GM20431 (cell line): ENCODE measurements around the gene GEMIN2.
"Not testable (repeated sequence)": the region's sequence is repeated elsewhere in the genome, so short reads cannot be mapped to it uniquely, and the experiment has no call there.

Source experiments
- in situ Hi-C: fragments of 300-500 bp; cut with MseI, MboI; formaldehyde crosslinking; loops from one replicate; pipeline ENCODE4 v1.15.0; 2020; ENCODE audit warnings: low sequenced_read_pairs; ENCODE audit not compliant: unreplicated experiment

The GEMIN2 gene

DNA sequence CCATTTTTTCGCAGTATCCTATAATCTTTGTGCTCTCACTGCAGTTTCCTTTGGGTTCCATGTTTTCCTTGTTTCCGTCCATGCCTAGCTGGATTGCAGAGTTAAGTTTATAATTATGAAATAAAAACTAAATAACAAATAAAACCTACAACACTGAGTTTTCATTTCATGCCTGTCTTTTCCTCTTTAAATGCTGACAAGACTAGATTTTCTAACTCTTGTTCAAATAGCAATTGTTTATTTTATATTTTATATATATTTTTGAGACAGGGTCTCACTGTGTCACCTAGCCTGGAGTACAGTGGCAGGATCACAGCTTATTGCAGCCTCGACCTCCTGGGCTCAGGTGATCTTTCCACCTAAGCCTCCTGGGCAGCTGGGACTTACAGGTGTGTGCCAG, 5.3 kb upstream of the GEMIN2 start:
- in situ Hi-C loops = no loop called here

GRCh38 chr14:39109893-39110715, 4.0 kb upstream of the GEMIN2 start:
- in situ Hi-C loops = no loop called here

GRCh38 chr14:39113685-39114072, 444 bp upstream of the GEMIN2 start:
- in situ Hi-C loops = no loop called here

GRCh38 chr14:39122330-39123138, 8.4 kb downstream of the GEMIN2 start:
- in situ Hi-C loops = no loop called here

DNA sequence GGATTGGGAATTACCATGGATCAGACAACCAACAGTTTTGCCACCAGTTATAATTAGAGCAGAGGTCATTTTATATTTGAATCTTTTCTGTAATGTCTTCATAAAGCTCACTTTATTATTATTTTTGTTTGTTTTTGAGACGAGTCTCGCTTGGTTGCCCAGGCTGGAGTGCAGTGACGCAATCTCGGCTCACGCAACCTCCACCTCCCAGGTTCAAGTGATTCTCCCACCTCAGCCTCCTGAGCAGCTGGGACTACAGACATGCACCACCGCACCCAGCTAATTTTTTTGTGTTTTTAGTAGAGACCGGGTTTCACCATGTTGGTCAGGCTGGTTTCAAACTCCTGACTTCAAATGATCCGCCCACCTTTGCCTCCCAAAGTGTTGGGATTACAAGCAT, 23.7 kb downstream of the GEMIN2 start:
- in situ Hi-C loops = not testable (repeated sequence)

DNA sequence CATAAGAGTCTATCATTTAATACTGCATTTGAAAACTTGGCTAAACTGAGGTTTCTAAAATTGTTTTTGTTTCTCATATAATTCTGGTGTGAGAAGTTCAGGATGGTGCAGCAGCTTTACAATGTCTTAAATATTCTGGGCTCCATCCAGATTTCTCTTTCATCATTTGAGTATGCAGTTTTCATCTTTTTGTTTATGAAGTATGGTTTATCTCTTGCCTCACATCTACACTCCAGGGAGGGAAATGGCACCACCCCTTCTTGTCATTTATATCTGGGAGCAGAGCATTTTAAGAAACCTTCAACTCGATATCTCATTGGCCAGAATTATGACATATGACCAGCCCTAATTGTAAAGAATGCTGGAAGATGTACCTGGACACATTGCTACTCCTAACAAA, 24.3 kb downstream of the GEMIN2 start:
- in situ Hi-C loops = no loop called here

GRCh38 chr14:39140170-39140569, 26.0 kb downstream of the GEMIN2 start:
- in situ Hi-C loops = no loop called here

GRCh38 chr14:39141623-39142022, 27.5 kb downstream of the GEMIN2 start:
- in situ Hi-C loops = not testable (repeated sequence)

GRCh38 chr14:39143226-39143625, 29.1 kb downstream of the GEMIN2 start:
- in situ Hi-C loops = not testable (repeated sequence)

DNA sequence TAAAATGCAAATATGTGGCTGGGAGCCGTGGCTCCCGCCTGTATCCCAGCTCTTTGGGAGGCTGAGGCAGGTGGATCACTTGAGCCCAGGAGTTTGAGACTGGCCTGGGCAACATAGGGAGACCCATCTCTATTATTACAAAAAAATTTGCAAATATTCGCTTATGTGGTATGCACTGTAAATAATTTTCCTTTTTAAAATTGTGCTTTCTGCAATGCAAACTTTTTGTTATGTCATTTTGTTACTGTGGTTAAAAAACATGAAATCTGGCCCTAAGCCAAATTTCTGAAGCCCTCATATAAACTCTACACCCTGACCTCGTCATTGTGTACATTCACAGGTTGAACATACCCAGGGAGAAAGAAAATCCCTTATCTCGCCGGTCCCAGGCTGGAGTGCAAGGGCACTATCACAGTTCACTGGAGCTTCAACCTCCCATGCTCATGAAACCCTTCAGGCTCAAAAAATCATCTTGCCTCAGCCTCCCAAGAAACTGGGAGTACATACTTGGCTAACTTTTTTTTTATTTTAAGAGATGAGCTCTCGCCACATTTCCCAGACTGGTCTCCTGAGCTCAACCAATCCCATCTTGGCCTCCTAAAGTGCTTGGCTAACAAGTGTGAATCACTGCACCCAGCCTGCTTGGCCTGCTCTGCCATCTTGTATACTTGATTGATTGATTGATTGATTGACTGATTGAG, 31.3 kb downstream of the GEMIN2 start:
- in situ Hi-C loops = no loop called here

- in situ Hi-C loops = no loop called here
These were observed 40.6 kb downstream of the GEMIN2 start for GRCh38 chr14:39154594-39155189.

GRCh38 chr14:39157491-39157890, 43.4 kb downstream of the GEMIN2 start:
- in situ Hi-C loops = no loop called here

DNA sequence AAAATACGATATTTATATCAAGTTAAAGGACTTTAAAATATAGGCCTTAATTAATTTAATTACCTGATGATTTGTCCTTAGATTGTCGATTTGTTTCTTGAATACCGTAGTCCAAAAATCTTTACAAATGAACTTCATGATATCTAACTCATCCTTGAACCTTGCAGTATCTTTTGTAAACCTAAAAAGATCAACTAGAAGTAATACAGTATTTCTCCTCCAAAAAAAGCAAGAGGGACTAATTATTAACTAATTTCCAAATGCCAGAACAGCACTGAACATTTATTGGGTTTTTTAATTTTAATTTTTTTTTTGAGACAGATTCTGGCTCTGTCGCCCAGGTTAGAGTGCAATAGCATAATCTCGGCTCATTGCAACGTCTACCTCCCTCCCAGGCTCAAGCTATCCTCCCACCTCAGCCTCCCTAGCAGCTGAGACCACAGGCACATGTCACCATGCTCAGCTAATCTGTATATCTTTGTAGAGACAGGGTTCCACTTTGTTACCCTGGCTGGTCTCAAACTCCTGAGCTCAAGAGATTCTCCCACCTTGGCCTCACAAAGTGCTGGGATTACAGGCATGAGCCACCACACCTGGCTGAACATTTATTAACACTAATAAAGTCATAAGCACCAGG, 44.2 kb downstream of the GEMIN2 start:
- in situ Hi-C loops = no loop called here

- in situ Hi-C loops = no loop called here
These were observed 46.4 kb downstream of the GEMIN2 start for GRCh38 chr14:39160494-39160893.

GRCh38 chr14:39167797-39168320, 53.7 kb downstream of the GEMIN2 start:
- in situ Hi-C loops = not testable (repeated sequence)

GRCh38 chr14:39168591-39168990, 54.5 kb downstream of the GEMIN2 start:
- in situ Hi-C loops = no loop called here

DNA sequence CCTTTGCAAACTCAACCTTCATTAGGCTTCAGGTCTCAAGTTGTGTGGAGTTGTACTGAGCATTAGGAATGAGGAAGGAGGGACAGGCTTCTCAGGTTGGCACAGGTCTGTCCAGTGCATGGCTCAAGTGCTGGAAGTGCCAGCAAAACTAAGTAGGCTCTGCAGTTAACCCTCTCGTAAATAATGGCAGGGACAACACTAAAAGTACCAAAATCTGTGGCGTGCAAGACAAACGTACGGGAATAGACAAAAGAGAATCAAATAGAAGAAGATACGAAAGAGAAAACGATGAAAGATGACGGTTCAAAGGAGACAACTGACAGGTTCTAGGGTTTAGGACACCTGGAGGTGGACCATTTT, 55.4 kb downstream of the GEMIN2 start:
- in situ Hi-C loops = no loop called here

- in situ Hi-C loops = no loop called here
These were observed 59.1 kb downstream of the GEMIN2 start for GRCh38 chr14:39173198-39173597.

- in situ Hi-C loops = no loop called here
These were observed 60.7 kb downstream of the GEMIN2 start, which contains the start of gene PNN for GRCh38 chr14:39174560-39175444. Gene PNN, plus strand, starts transcription at chr14:39175254. Its CDS starts 26 bp downstream, at chr14:39175280.
